MM.1S (cell line): ENCODE results near the gene ZNF326.
"Not testable (repeated sequence)": the region's sequence is repeated elsewhere in the genome, so short reads cannot be mapped to it uniquely, and the experiment has no call there.

Experiments used
- DNase-seq: peaks from one replicate; pipeline ENCODE4 v3.0.0-alpha.2; 2015
- H2AFZ ChIP-seq: fragments of 300-600 bp; sonication (generic); 2 replicates; pipeline ENCODE4 v1.6.0; 2016; ENCODE audit warnings: antibody characterized with exemption, low read length
- H3F3A ChIP-seq: fragments of 300-600 bp; sonication (generic); 2 replicates; pipeline ENCODE4 v1.6.1; 2016; ENCODE audit warnings: mild to moderate bottlenecking, antibody characterized with exemption, low read length, moderate library complexity, mixed read lengths; ENCODE audit not compliant: insufficient read depth
- H3K27ac ChIP-seq: fragments of 300-600 bp; sonication (generic); 2 replicates; pipeline ENCODE4 v1.5.1; 2016; ENCODE audit warnings: mild to moderate bottlenecking, low read length
- H3K27me3 ChIP-seq: fragments of 300-600 bp; sonication (generic); replicated peaks from 2 replicates; pipeline ENCODE4 v1.6.0; 2016; ENCODE audit warnings: low read length; ENCODE audit not compliant: insufficient read depth
- H3K36me3 ChIP-seq: fragments of 300-600 bp; sonication (generic); replicated peaks from 2 replicates; pipeline ENCODE4 v1.6.1; 2016; ENCODE audit warnings: mild to moderate bottlenecking, low read length, mixed read lengths; ENCODE audit not compliant: insufficient read depth
- H3K4me1 ChIP-seq: fragments of 300-600 bp; sonication (generic); 2 replicates; pipeline ENCODE4 v1.6.1; 2016; ENCODE audit warnings: low read length, mixed read lengths
- H3K4me2 ChIP-seq: fragments of 300-600 bp; sonication (generic); 2 replicates; pipeline ENCODE4 v1.6.0; 2016; ENCODE audit warnings: low read depth, low read length
- H3K4me3 ChIP-seq: fragments of 300-600 bp; sonication (generic); 2 replicates; pipeline ENCODE4 v1.5.1; 2016; ENCODE audit warnings: low read length, mixed read lengths
- H3K79me2 ChIP-seq: fragments of 300-600 bp; sonication (generic); 2 replicates; pipeline ENCODE4 v1.6.1; 2016; ENCODE audit warnings: mixed run types, low read length, mixed read lengths
- H3K9ac ChIP-seq: fragments of 300-600 bp; sonication (generic); 2 replicates; pipeline ENCODE4 v1.6.1; 2016; ENCODE audit warnings: low read length, mixed read lengths
- H3K9me2 ChIP-seq: fragments of 300-600 bp; sonication (generic); replicated peaks from 2 replicates; pipeline ENCODE4 v1.6.1; 2016; ENCODE audit warnings: mild to moderate bottlenecking, low read length, mixed read lengths; ENCODE audit not compliant: insufficient read depth
- H3K9me3 ChIP-seq: fragments of 300-600 bp; sonication (generic); replicated peaks from 2 replicates; pipeline ENCODE4 v1.6.1; 2016; ENCODE audit warnings: mild to moderate bottlenecking, low read length, mixed read lengths; ENCODE audit not compliant: insufficient read depth
- H4K20me1 ChIP-seq: fragments of 300-600 bp; sonication (generic); 2 replicates; pipeline ENCODE4 v1.6.1; 2016; ENCODE audit warnings: mild to moderate bottlenecking, low read length, moderate library complexity, mixed read lengths; ENCODE audit not compliant: insufficient read depth
- EZH2 ChIP-seq: fragments of 300-600 bp; sonication (generic); optimal IDR thresholded peaks from 2 replicates; pipeline ENCODE3; 2017; ENCODE audit warnings: low read depth, mild to moderate bottlenecking, antibody characterized with exemption, low read length, mixed read lengths
- EZH2phosphoT487 ChIP-seq: fragments of 300-600 bp; sonication (generic); IDR thresholded peaks from 2 replicates; pipeline ENCODE4 v1.6.1; 2018; ENCODE audit warnings: antibody characterized with exemption, low read length
- TF ChIP-seq, protein P1 (sequence below): fragments of 300-600 bp; sonication (generic); IDR thresholded peaks from 2 replicates; pipeline ENCODE4 v1.5.1; 2016; ENCODE audit warnings: antibody characterized with exemption, low read length, mixed read lengths

Gene ZNF326

DNA sequence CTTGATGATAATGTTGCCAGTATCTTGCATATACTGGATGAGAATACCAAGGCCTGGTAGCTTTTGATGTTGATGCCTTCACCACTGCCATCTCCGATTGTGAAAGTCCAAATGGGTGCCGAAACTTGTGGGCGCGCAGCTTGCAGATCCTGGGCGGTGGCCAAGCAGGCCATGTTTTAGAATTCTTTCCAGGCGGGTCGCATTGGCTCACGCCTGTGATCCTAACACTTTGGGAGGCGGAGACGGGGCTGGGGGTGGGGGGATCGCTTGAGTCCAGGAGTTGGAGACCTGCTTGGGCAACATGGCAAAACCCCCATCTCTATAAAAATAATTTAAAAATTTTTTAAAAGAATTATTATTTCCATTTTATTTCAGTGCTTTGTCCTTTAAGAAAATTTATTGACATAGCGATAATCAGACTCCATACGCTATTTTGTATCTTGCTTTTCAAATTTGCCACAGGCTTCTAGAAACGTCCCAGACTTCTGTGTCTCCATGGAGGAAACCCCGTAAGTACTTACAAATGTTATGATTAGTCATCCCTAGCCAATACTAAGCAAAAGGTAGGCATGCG, 592 bp upstream of the ZNF326 start:
- Histone ChIP-seq H3K4me2 (peak overlapping the region; percentile 55), H4K20me1 (no peaks in the 10 kb centered on the region; the same call in 1 of the 2 replicates), H3K27ac (peak overlapping the region; percentile 77; the same call in 1 of the 2 replicates), H3K9me2 (no peaks in the 10 kb centered on the region), H2AFZ (peak overlapping the region; percentile 67), H3K79me2 (peaks cover 44% of the 10 kb centered on the region), H3K4me1 (peaks cover 10% of the 10 kb centered on the region), H3K36me3 (no peaks in the 10 kb centered on the region), H3K4me3 (peak overlapping the region; percentile 86), H3F3A (peaks cover 13% of the 10 kb centered on the region), H3K27me3 (no peaks in the 10 kb centered on the region), H3K9ac (peak overlapping the region; percentile 97; the same call in 1 of the 2 replicates), H3K9me3 (no peaks in the 10 kb centered on the region)
- TF ChIP-seq EZH2 (no peak), EZH2phosphoT487 (no peak)
- TF ChIP-seq, protein P1, sequence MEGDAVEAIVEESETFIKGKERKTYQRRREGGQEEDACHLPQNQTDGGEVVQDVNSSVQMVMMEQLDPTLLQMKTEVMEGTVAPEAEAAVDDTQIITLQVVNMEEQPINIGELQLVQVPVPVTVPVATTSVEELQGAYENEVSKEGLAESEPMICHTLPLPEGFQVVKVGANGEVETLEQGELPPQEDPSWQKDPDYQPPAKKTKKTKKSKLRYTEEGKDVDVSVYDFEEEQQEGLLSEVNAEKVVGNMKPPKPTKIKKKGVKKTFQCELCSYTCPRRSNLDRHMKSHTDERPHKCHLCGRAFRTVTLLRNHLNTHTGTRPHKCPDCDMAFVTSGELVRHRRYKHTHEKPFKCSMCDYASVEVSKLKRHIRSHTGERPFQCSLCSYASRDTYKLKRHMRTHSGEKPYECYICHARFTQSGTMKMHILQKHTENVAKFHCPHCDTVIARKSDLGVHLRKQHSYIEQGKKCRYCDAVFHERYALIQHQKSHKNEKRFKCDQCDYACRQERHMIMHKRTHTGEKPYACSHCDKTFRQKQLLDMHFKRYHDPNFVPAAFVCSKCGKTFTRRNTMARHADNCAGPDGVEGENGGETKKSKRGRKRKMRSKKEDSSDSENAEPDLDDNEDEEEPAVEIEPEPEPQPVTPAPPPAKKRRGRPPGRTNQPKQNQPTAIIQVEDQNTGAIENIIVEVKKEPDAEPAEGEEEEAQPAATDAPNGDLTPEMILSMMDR, result no peak
- no peak for DNase-seq

DNA sequence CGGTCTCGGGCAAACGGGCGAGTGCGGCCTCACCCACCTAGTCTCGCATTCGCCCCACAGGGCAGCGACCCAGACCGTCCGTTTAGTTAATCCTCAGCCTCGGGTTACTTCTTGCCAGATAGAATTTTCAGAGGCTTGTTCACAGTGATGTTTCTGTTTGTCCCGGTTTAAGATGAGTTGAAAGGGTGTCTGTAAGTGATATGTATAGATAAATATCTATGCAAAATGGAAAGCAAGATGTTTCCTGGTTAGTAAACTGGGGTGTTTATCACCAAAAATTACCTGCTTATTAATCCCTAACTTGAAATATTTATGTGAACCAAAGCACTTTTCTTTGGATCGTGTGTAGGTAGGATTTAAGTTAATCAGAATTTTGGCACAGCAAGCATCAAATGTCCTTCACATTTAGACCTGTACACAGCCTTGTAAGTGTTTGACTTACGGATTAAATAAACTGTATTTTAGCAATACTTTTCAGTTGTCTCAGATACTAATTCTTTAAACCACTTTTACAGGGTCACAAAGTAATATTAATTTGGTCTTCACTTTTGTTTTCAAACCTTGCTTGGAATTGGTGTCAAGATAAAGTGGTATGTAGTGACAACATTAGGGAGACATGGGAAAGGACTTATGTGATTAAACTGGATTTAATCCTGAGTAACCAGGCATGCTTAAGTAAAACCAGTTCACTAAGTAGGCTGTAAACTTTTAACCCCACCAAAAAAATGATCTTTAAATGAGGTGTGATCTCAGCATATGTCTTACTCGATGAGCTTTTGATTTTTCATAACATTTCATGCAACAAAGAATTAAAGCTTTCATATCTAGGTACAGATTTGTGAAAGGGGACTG, 914 bp downstream of the ZNF326 start:
- Histone ChIP-seq H3K4me2 (peak overlapping the region; percentile 70), H3K36me3 (no peaks in the 10 kb centered on the region; the same call in 1 of the 2 replicates), H3K27ac (peak overlapping the region; percentile 77; the same call in 1 of the 2 replicates), H3K27me3 (no peaks in the 10 kb centered on the region), H3K9ac (peak overlapping the region; percentile 97), H3K4me3 (peak overlapping the region; percentile 86), H3F3A (peaks cover 13% of the 10 kb centered on the region), H3K79me2 (peaks cover 59% of the 10 kb centered on the region), H3K9me3 (no peaks in the 10 kb centered on the region), H3K9me2 (no peaks in the 10 kb centered on the region), H4K20me1 (peaks cover 3% of the 10 kb centered on the region; the same call in 1 of the 2 replicates), H3K4me1 (peaks cover 10% of the 10 kb centered on the region), H2AFZ (peak overlapping the region; percentile 67)
- TF ChIP-seq EZH2 (no peak), EZH2phosphoT487 (no peak)
- TF ChIP-seq, protein P1, result no peak
- DNase-seq, result no peak

- DNase-seq, result no peak
- H3K36me3 ChIP-seq, result no peaks in the 10 kb centered on the region; the same call in 1 of the 2 replicates
- no peak overlapping the region for H2AFZ ChIP-seq
- H3K79me2 ChIP-seq, result peaks cover 66% of the 10 kb centered on the region
- peak overlapping the region; percentile 70 for H3K4me2 ChIP-seq
- H3K4me3 ChIP-seq, result peak overlapping the region; percentile 86
- no peaks in the 10 kb centered on the region for H3K27me3 ChIP-seq
- H3K9ac ChIP-seq, result peak overlapping the region; percentile 97; the same call in 1 of the 2 replicates
- peaks cover 13% of the 10 kb centered on the region for H3F3A ChIP-seq
- H3K4me1 ChIP-seq, result peaks cover 10% of the 10 kb centered on the region
- TF ChIP-seq EZH2phosphoT487 (no peak), EZH2 (no peak)
- TF ChIP-seq, protein P1, result no peak
- H3K9me3 ChIP-seq, result no peaks in the 10 kb centered on the region
- H3K27ac ChIP-seq, result no peak overlapping the region
- H3K9me2 ChIP-seq, result no peaks in the 10 kb centered on the region
- peaks cover 3% of the 10 kb centered on the region; the same call in 1 of the 2 replicates for H4K20me1 ChIP-seq
Measured at GRCh38 chr1:89996450-89997110, 1.7 kb downstream of the ZNF326 start.

GRCh38 chr1:89997152-89997551, 2.2 kb downstream of the ZNF326 start:
- not testable (repeated sequence) for H3K9me3 ChIP-seq, DNase-seq, H3K4me1 ChIP-seq, H2AFZ ChIP-seq, H3K27ac ChIP-seq, H3K27me3 ChIP-seq, H3K36me3 ChIP-seq, H4K20me1 ChIP-seq, H3K9ac ChIP-seq, H3K4me3 ChIP-seq, H3K9me2 ChIP-seq
- Histone ChIP-seq H3F3A (peaks cover 13% of the 10 kb centered on the region), H3K79me2 (peaks cover 71% of the 10 kb centered on the region), H3K4me2 (peak overlapping the region; percentile 70; the same call in 1 of the 2 replicates)
